HEK293 (cell line): Measurements from ENCODE around the gene SORD.
"Not testable (repeated sequence)": the region's sequence is repeated elsewhere in the genome, so short reads cannot be mapped to it uniquely, and the experiment has no call there.

Source experiments
- GFI1B ChIP-seq: fragments of 450-650 bp; formaldehyde crosslinking; IDR thresholded peaks from 2 replicates; pipeline ENCODE4 v1.5.1; 2016; ENCODE audit warnings: missing biosample characterization, missing genetic modification characterization
- ZNF10 ChIP-seq: fragments of 450-650 bp; formaldehyde crosslinking; IDR thresholded peaks from 2 replicates; pipeline ENCODE4 v1.5.1; 2017; ENCODE audit warnings: missing biosample characterization, missing genetic modification characterization
- ZNF274 ChIP-seq, 2 experiments: fragments of 200-500 bp in 1 of 2; fragments of 450-650 bp in 1 of 2; sonication (Bioruptor generic) in 1 of 2; formaldehyde crosslinking in 1 of 2; IDR thresholded peaks; 2 replicates each; pipeline versions ENCODE4 v1.5.1 to v1.6.1; 2014 to 2016; ENCODE audit warnings: borderline replicate concordance in 1 of 2, inconsistent platforms in 1 of 2, low read length in 1 of 2, missing biosample characterization in 1 of 2, missing genetic modification characterization in 1 of 2
- ZNF311 ChIP-seq: fragments of 450-650 bp; formaldehyde crosslinking; IDR thresholded peaks from 2 replicates; pipeline ENCODE4 v1.5.1; 2017; ENCODE audit warnings: missing biosample characterization, missing genetic modification characterization, borderline replicate concordance
- ZNF510 ChIP-seq: fragments of 450-650 bp; formaldehyde crosslinking; IDR thresholded peaks from 2 replicates; pipeline ENCODE4 v1.5.1; 2018; ENCODE audit warnings: mild to moderate bottlenecking, missing genetic modification characterization, missing biosample characterization; ENCODE audit not compliant: insufficient replicate concordance
- ZNF843 ChIP-seq: fragments of 450-650 bp; formaldehyde crosslinking; IDR thresholded peaks from 2 replicates; pipeline ENCODE4 v1.5.1; 2016; ENCODE audit warnings: missing biosample characterization, missing genetic modification characterization
- TF ChIP-seq, protein P1 (sequence below): fragments of 450-650 bp; formaldehyde crosslinking; IDR thresholded peaks from 2 replicates; pipeline ENCODE4 v1.5.1; 2016; ENCODE audit warnings: missing biosample characterization, missing genetic modification characterization
- TF ChIP-seq, protein P2 (sequence below): fragments of 450-650 bp; formaldehyde crosslinking; IDR thresholded peaks from 2 replicates; pipeline ENCODE4 v1.5.1; 2016; ENCODE audit warnings: missing biosample characterization, missing genetic modification characterization
- TF ChIP-seq, protein P3 (sequence below): fragments of 450-650 bp; formaldehyde crosslinking; IDR thresholded peaks from 2 replicates; pipeline ENCODE4 v1.5.1; 2017; ENCODE audit warnings: missing biosample characterization, missing genetic modification characterization

DNA sequence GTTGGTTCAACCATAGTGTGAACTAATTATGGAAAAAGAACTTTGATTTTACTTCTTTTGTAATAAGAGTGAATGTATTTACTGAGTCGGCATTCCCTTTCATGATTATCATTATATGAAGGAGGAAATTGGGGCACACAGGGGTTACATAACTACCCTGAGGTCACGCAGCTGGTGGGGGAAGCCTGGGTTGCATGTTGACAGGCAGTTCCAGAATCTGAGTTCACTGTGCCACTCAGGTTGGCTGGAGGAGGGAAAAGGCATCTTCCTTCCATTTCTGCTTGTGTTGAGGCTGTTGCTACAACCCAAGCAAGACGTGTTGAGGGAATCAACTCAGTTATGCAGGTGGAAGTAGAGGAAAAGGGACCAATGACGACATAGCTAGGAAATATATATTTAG, 11.1 kb downstream of the SORD start:
- not testable (repeated sequence) for TF ChIP-seq ZNF311 (tag by site-specific recombination); ZNF10 (tag by site-specific recombination); GFI1B; ZNF274 (IDR thresholded peaks at IDR 0.05; ENCODE audit: low read length); ZNF274 (tag by site-specific recombination; IDR thresholded peaks at IDR 0.05; ENCODE audit: borderline replicate concordance); ZNF843 (tag by site-specific recombination); ZNF510 (tag by site-specific recombination)
- TF ChIP-seq, protein P1, sequence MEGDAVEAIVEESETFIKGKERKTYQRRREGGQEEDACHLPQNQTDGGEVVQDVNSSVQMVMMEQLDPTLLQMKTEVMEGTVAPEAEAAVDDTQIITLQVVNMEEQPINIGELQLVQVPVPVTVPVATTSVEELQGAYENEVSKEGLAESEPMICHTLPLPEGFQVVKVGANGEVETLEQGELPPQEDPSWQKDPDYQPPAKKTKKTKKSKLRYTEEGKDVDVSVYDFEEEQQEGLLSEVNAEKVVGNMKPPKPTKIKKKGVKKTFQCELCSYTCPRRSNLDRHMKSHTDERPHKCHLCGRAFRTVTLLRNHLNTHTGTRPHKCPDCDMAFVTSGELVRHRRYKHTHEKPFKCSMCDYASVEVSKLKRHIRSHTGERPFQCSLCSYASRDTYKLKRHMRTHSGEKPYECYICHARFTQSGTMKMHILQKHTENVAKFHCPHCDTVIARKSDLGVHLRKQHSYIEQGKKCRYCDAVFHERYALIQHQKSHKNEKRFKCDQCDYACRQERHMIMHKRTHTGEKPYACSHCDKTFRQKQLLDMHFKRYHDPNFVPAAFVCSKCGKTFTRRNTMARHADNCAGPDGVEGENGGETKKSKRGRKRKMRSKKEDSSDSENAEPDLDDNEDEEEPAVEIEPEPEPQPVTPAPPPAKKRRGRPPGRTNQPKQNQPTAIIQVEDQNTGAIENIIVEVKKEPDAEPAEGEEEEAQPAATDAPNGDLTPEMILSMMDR, result not testable (repeated sequence)
- TF ChIP-seq, protein P2, sequence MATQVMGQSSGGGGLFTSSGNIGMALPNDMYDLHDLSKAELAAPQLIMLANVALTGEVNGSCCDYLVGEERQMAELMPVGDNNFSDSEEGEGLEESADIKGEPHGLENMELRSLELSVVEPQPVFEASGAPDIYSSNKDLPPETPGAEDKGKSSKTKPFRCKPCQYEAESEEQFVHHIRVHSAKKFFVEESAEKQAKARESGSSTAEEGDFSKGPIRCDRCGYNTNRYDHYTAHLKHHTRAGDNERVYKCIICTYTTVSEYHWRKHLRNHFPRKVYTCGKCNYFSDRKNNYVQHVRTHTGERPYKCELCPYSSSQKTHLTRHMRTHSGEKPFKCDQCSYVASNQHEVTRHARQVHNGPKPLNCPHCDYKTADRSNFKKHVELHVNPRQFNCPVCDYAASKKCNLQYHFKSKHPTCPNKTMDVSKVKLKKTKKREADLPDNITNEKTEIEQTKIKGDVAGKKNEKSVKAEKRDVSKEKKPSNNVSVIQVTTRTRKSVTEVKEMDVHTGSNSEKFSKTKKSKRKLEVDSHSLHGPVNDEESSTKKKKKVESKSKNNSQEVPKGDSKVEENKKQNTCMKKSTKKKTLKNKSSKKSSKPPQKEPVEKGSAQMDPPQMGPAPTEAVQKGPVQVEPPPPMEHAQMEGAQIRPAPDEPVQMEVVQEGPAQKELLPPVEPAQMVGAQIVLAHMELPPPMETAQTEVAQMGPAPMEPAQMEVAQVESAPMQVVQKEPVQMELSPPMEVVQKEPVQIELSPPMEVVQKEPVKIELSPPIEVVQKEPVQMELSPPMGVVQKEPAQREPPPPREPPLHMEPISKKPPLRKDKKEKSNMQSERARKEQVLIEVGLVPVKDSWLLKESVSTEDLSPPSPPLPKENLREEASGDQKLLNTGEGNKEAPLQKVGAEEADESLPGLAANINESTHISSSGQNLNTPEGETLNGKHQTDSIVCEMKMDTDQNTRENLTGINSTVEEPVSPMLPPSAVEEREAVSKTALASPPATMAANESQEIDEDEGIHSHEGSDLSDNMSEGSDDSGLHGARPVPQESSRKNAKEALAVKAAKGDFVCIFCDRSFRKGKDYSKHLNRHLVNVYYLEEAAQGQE, result not testable (repeated sequence)
- TF ChIP-seq, protein P3, sequence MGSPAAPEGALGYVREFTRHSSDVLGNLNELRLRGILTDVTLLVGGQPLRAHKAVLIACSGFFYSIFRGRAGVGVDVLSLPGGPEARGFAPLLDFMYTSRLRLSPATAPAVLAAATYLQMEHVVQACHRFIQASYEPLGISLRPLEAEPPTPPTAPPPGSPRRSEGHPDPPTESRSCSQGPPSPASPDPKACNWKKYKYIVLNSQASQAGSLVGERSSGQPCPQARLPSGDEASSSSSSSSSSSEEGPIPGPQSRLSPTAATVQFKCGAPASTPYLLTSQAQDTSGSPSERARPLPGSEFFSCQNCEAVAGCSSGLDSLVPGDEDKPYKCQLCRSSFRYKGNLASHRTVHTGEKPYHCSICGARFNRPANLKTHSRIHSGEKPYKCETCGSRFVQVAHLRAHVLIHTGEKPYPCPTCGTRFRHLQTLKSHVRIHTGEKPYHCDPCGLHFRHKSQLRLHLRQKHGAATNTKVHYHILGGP (tag by site-specific recombination), result not testable (repeated sequence)
